SK-N-SH (cell line): ENCODE data around the gene PLK1. TPM values are rescaled to one million over a fixed set of nuclear protein-coding genes. Genes with fewer than 3 reads are reported as not detected.

ENCODE experiments used
- CTCF ChIA-PET: fragments of 300-600, 350-600 bp; formaldehyde crosslinking; extraction: SDS; loops from one replicate; lab custom pipeline; 2021; lab: Yijun Ruan, JAX
- POLR2A ChIA-PET: fragments of 350-600 bp; sonication (Branson Sonifier 250); formaldehyde crosslinking; extraction: SDS; loops from one replicate; lab custom pipeline; 2020; ENCODE audit warnings: antibody characterized with exemption, inconsistent platforms; lab: Yijun Ruan, JAX
- DNase-seq: peaks from one replicate; pipeline ENCODE4 v3.0.0; 2012
- H2AFZ ChIP-seq: fragments of 200-600 bp; sonication (generic); 2 replicates; pipeline ENCODE4 v1.8.1; 2016; ENCODE audit warnings: antibody characterized with exemption, mild to moderate bottlenecking, low read depth
- H3F3A ChIP-seq: fragments of 200-600 bp; sonication (generic); replicated peaks from 2 replicates; pipeline ENCODE3; 2016; ENCODE audit warnings: antibody characterized with exemption, mild to moderate bottlenecking; ENCODE audit not compliant: insufficient read depth
- H3K27ac ChIP-seq, 2 experiments: fragments of 200-500 bp in 1 of 2; fragments of 200-600 bp in 1 of 2; sonication (Bioruptor generic) in 1 of 2; sonication (generic), shearing (Covaris generic) in 1 of 2; 2 replicates each; pipeline versions ENCODE4 v1.5.1 to v1.6.1; 2014 to 2016; ENCODE audit warnings: low read depth in 2 of 2, inconsistent platforms in 1 of 2, low read length in 1 of 2, mild to moderate bottlenecking in 1 of 2, mixed read lengths in 1 of 2
- H3K27me3 ChIP-seq: fragments of 200-600 bp; sonication (generic), shearing (Covaris generic); 2 replicates; pipeline ENCODE4 v1.6.1; 2016; ENCODE audit warnings: mixed run types; ENCODE audit not compliant: insufficient read depth
- H3K36me3 ChIP-seq, 2 experiments: fragments of 200-500 bp in 1 of 2; fragments of 200-600 bp in 1 of 2; sonication (Bioruptor generic) in 1 of 2; sonication (generic) in 1 of 2; replicated peaks in 1 of 2; 2 replicates each; pipeline versions ENCODE3 to v1.5.1; 2014 to 2016; ENCODE audit warnings: low read length in 1 of 2, mild to moderate bottlenecking in 1 of 2; ENCODE audit not compliant: insufficient read depth in 2 of 2, control insufficient read depth in 1 of 2
- H3K4me1 ChIP-seq, 2 experiments: fragments of 200-500 bp in 1 of 2; fragments of 200-600 bp in 1 of 2; sonication (Bioruptor generic) in 1 of 2; sonication (generic), shearing (Covaris generic) in 1 of 2; 2 replicates each; pipeline versions ENCODE4 v1.5.1 to v1.6.1; 2014 to 2016; ENCODE audit warnings: low read depth in 1 of 2, low read length in 1 of 2, mixed run types in 1 of 2; ENCODE audit not compliant: insufficient read depth in 2 of 2, control insufficient read depth in 1 of 2
- H3K4me2 ChIP-seq: fragments of 200-600 bp; sonication (generic), shearing (Covaris generic); 2 replicates; pipeline ENCODE4 v1.6.1; 2017; ENCODE audit warnings: mixed run types
- H3K4me3 ChIP-seq, 2 experiments: fragments of 200-500 bp in 1 of 2; fragments of 200-600 bp in 1 of 2; sonication (Bioruptor generic) in 1 of 2; sonication (generic), shearing (Covaris generic) in 1 of 2; 2 replicates each; pipeline versions ENCODE4 v1.5.1 to v1.8.1; 2014 to 2016; ENCODE audit warnings: low read depth in 2 of 2, inconsistent platforms in 1 of 2, low read length in 1 of 2, mild to moderate bottlenecking in 1 of 2, mixed read lengths in 1 of 2, moderate library complexity in 1 of 2
- H3K79me2 ChIP-seq: fragments of 200-600 bp; sonication (generic); 2 replicates; pipeline ENCODE4 v1.8.1; 2017; ENCODE audit warnings: mild to moderate bottlenecking; ENCODE audit not compliant: insufficient read depth
- H3K9ac ChIP-seq: fragments of 200-600 bp; sonication (generic); 2 replicates; pipeline ENCODE4 v1.6.1; 2017; ENCODE audit warnings: mixed run types
- H3K9me2 ChIP-seq: fragments of 200-600 bp; sonication (generic); 2 replicates; pipeline ENCODE4 v1.6.1; 2017; ENCODE audit warnings: mixed run types
- H3K9me3 ChIP-seq: fragments of 200-600 bp; sonication (generic); 2 replicates; pipeline ENCODE4 v1.6.1; 2017; ENCODE audit warnings: mixed run types, mild to moderate bottlenecking, moderate library complexity
- H4K20me1 ChIP-seq: fragments of 200-600 bp; sonication (generic); 2 replicates; pipeline ENCODE4 v1.6.1; 2017; ENCODE audit warnings: mild to moderate bottlenecking, mixed run types; ENCODE audit not compliant: insufficient read depth
- FOXM1 ChIP-seq: IDR thresholded peaks from 2 replicates; pipeline ENCODE4 v1.4.0; 2012; ENCODE audit warnings: low read depth, mild to moderate bottlenecking
- RAD21 ChIP-seq: IDR thresholded peaks from 2 replicates; pipeline ENCODE4 v1.6.1; 2012; ENCODE audit warnings: mild to moderate bottlenecking, low read length
- TCF12 ChIP-seq: IDR thresholded peaks from 2 replicates; pipeline ENCODE4 v1.4.0; 2012
- TEAD4 ChIP-seq: IDR thresholded peaks from 2 replicates; pipeline ENCODE4 v1.4.0; 2012; ENCODE audit warnings: mild to moderate bottlenecking, borderline replicate concordance; ENCODE audit not compliant: insufficient read depth
- WGBS: methylation state at CpG from one replicate; pipeline ENCODE4 v1.1.6; 2017; ENCODE audit warnings: low lambda C conversion rate; 5-methylcytosine and 5-hydroxymethylcytosine counted together
- polyA plus RNA-seq, 3 experiments: library from polyadenylated mRNA; depleted of rRNA; stranded (reverse); fragments of >200 nt; gene quantifications; 2 replicates each; pipeline ENCODE4 v1.2.3, GENCODE V29; 2012
- TF ChIP-seq, protein P1 (sequence below): IDR thresholded peaks from 2 replicates; pipeline ENCODE4; 2012
- TF ChIP-seq, protein P2 (sequence below): fragments of 150-350 bp; IDR thresholded peaks from 2 replicates; pipeline ENCODE4 v1.6.1; 2017; ENCODE audit warnings: antibody characterized with exemption, low read length, low read depth, borderline replicate concordance

PLK1 gene
- polyA plus RNA-seq, 1 of the 3 experiments (the other 2 are of a cell fraction), result 68.7 TPM

DNA sequence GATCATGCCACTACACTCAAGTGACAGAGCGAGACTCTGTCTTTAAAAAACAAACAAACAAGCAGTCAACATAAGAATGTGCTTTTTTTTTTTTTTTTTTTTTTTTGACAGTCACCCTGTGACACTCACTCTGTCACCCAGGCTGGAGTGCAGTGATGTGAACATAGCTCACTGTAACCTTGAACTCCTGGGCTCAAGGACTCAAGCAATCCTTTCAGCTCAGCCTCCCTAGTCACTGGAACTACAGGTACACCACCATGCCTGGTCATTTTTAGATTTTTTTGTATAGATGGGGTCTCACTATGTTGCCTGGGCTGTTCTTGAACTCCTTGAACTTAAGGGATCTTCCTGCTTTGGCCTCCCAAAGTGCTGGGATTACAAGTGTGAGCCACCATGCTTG lies 60.8 kb downstream of the PLK1 start:
- POLR2A ChIA-PET, result no interaction called here
- H3K9me2 ChIP-seq, result no peaks in the 10 kb centered on the region

More for the DNA sequence above, 60.8 kb downstream of the PLK1 start:
- no peaks in the 10 kb centered on the region for H3K4me1 ChIP-seq
- H3K36me3 ChIP-seq, result no peaks in the 10 kb centered on the region
- TF ChIP-seq, protein P1, sequence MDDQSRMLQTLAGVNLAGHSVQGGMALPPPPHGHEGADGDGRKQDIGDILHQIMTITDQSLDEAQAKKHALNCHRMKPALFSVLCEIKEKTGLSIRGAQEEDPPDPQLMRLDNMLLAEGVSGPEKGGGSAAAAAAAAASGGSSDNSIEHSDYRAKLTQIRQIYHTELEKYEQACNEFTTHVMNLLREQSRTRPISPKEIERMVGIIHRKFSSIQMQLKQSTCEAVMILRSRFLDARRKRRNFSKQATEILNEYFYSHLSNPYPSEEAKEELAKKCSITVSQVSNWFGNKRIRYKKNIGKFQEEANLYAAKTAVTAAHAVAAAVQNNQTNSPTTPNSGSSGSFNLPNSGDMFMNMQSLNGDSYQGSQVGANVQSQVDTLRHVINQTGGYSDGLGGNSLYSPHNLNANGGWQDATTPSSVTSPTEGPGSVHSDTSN, result no peak
- no peak for TF ChIP-seq RAD21
- no peak for TF ChIP-seq TCF12
- TF ChIP-seq, protein P2, sequence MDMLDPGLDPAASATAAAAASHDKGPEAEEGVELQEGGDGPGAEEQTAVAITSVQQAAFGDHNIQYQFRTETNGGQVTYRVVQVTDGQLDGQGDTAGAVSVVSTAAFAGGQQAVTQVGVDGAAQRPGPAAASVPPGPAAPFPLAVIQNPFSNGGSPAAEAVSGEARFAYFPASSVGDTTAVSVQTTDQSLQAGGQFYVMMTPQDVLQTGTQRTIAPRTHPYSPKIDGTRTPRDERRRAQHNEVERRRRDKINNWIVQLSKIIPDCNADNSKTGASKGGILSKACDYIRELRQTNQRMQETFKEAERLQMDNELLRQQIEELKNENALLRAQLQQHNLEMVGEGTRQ, result no peak
- no peak for TF ChIP-seq FOXM1
- no peak for TF ChIP-seq TEAD4
- TF ChIP-seq, all 33 proteins: peak for 0
- DNase-seq, result no peak
- Histone ChIP-seq H3K4me3 (no peak overlapping the region), H3K27ac (no peak overlapping the region), H3K79me2 (no peaks in the 10 kb centered on the region), H4K20me1 (no peaks in the 10 kb centered on the region), H2AFZ (no peak overlapping the region), H3K4me2 (no peak overlapping the region), H3K9me3 (no peaks in the 10 kb centered on the region), H3K27me3 (peaks cover 19% of the 10 kb centered on the region; the same call in 1 of the 2 replicates), H3F3A (no peaks in the 10 kb centered on the region), H3K9ac (no peak overlapping the region)
- 5% methylated on average over 1 of the region's 1 CpG for WGBS
- CTCF ChIA-PET, result no interaction called here

Other genes with a start within 250 kb of the PLK1 start
- gene COG7, start 225.7 kb upstream of the PLK1 start, polyA plus RNA-seq (2012; rRNA removed), result 33.0 and 34.7 TPM in 2 replicates
- 23.4 and 29.2 TPM in 2 replicates for gene GGA2, start 168.4 kb upstream of the PLK1 start, polyA plus RNA-seq (2012; rRNA removed)
- 23.2 and 37.4 TPM in 2 replicates for gene EARS2, start 121.5 kb upstream of the PLK1 start, polyA plus RNA-seq (2012; rRNA removed)
- 66.1 and 68.9 TPM in 2 replicates for gene UBFD1, start 121.2 kb upstream of the PLK1 start, polyA plus RNA-seq (2012; rRNA removed)
- gene NDUFAB1, start 82.6 kb upstream of the PLK1 start, polyA plus RNA-seq (2012; rRNA removed), result 187 and 191 TPM in 2 replicates
- 3.3 and 4.5 TPM in 2 replicates for gene PALB2, start 37.6 kb upstream of the PLK1 start, polyA plus RNA-seq (2012; rRNA removed)
- 45.6 and 59.8 TPM in 2 replicates for gene DCTN5, start 37.4 kb upstream of the PLK1 start, polyA plus RNA-seq (2012; rRNA removed)
- 0.03 TPM in 1 of 2 replicates, not detected in the other for gene ERN2, start 34.3 kb downstream of the PLK1 start, polyA plus RNA-seq (2012; rRNA removed)
- not detected in 2 replicates for gene CHP2, start 76.1 kb downstream of the PLK1 start, polyA plus RNA-seq (2012; rRNA removed)
- gene PRKCB, start 157.1 kb downstream of the PLK1 start, polyA plus RNA-seq (2012; rRNA removed), result 0.12 and 0.23 TPM in 2 replicates